Aorta (tissue), 5 donors: ENCODE results near the gene KCNK13. TPM values are rescaled to one million over a fixed set of nuclear protein-coding genes. Genes with fewer than 3 reads are reported as not detected.

Experiments
- ATAC-seq: fragments of 200-7000 bp; cut with Tn5 transposase; one replicate; pipeline ENCODE4 v1.9.1; 2022; ENCODE audit warnings: moderate library complexity; ENCODE audit not compliant: low FRiP score
- DNase-seq, 2 donors: peaks; one replicate each; pipeline ENCODE4 v3.0.0-alpha.2; 2020
- H3K27ac ChIP-seq, 2 donors: one replicate each; pipeline ENCODE4 v1.5.1; 2013; ENCODE audit warnings: low read length in 2 of 2, mild to moderate bottlenecking in 2 of 2, moderate library complexity in 2 of 2, control low read depth in 1 of 2, inconsistent platforms in 1 of 2, low read depth in 1 of 2
- H3K27me3 ChIP-seq, 2 donors: one replicate each; pipeline ENCODE4 v1.6.1; 2013; ENCODE audit warnings: control low read depth in 1 of 2, low read length in 1 of 2, mild to moderate bottlenecking in 1 of 2, moderate library complexity in 1 of 2; ENCODE audit not compliant: insufficient read depth in 2 of 2, control insufficient read depth in 1 of 2
- H3K36me3 ChIP-seq, 2 donors: one replicate each; pipeline ENCODE4 v1.6.1; 2013; ENCODE audit warnings: control low read depth in 1 of 2, low read length in 1 of 2, mild to moderate bottlenecking in 1 of 2; ENCODE audit not compliant: insufficient read depth in 2 of 2, control insufficient read depth in 1 of 2
- H3K4me1 ChIP-seq, 2 donors: one replicate each; pipeline ENCODE4 v1.6.1; 2013; ENCODE audit warnings: low read length in 2 of 2, control low read depth in 1 of 2, mild to moderate bottlenecking in 1 of 2, moderate library complexity in 1 of 2; ENCODE audit not compliant: insufficient read depth in 2 of 2, control insufficient read depth in 1 of 2
- H3K4me3 ChIP-seq, 2 donors: one replicate each; pipeline ENCODE4 v1.5.1; 2013; ENCODE audit warnings: low read length in 2 of 2, control low read depth in 1 of 2, mild to moderate bottlenecking in 1 of 2
- H3K9me3 ChIP-seq: one replicate; pipeline ENCODE4 v1.6.1; 2013; ENCODE audit warnings: mild to moderate bottlenecking, low read length; ENCODE audit not compliant: control insufficient read depth
- WGBS, 2 donors: extraction: QIAGEN DNeasy Blood & Tissue Kit; methylation state at CpG; one replicate each; pipeline ENCODE4 v1.1.7; 2013; 5-methylcytosine and 5-hydroxymethylcytosine counted together
- intact Hi-C, 2 donors: fragments of 100-400 bp; cut with DNase I; formaldehyde crosslinking; loops; one replicate each; pipeline versions ENCODE4 v1.14.2 to v1.15.0; 2022
- polyA plus RNA-seq, 2 donors: library from polyadenylated mRNA; stranded (reverse); fragments of 200-250 nt; gene quantifications; one replicate each; pipeline ENCODE4 v1.2.3, GENCODE V29; 2013
- total RNA-seq, 2 donors: library from RNA; stranded (reverse); fragmentation: NEBNext Ultra II Directional; extraction: Animal tissue kit (Norgen Biotek cat#: 25700); gene quantifications; one replicate each; pipeline ENCODE4 v1.2.1, GENCODE V29; 2021
- donor health status: healthy with polysubstance abuse.
- donor health status: Bipolar disorder and iron deficiency.
- donor health status: DM: no; HTN: no; CAD: no.
- donor health status: DM: no; HTN: no; CAD: no.
- donor health status: DM: yes; HTN: yes; CAD: no.

Gene KCNK13
- total and polyA plus RNA-seq, 4 donors, result 0.26 to 1.3 (median 0.48) TPM; not detected in 1

- no peaks in the 10 kb centered on the region for H3K4me1 ChIP-seq
- WGBS, 2 donors, result 68 to 70% methylated on average over 10 of the region's 10 CpGs
- DNase-seq, result no peak
- H3K27ac ChIP-seq, result no peak overlapping the region
- peaks cover 0 to 2% of the 10 kb centered on the region in 2 donors for H3K27me3 ChIP-seq
- H3K9me3 ChIP-seq, result no peaks in the 10 kb centered on the region
- no peaks in the 10 kb centered on the region for H3K36me3 ChIP-seq
- no peak overlapping the region for H3K4me3 ChIP-seq
- intact Hi-C loops, result no loop called here
- ATAC-seq, result no peak
These were observed 71.2 kb downstream of the KCNK13 start for GRCh38 chr14:90132821-90133570.

GRCh38 chr14:90136904-90137303 lies 75.1 kb downstream of the KCNK13 start:
- no peaks in the 10 kb centered on the region for H3K4me1 ChIP-seq
- intact Hi-C loops, result no loop called here
- 67 to 72% methylated on average over 4 of the region's 4 CpGs for WGBS, 2 donors
- DNase-seq (no peak), ATAC-seq (no peak)
- H3K36me3 ChIP-seq, result no peaks in the 10 kb centered on the region
- H3K4me3 ChIP-seq, result no peak overlapping the region
- H3K9me3 ChIP-seq, result no peaks in the 10 kb centered on the region
- H3K27ac ChIP-seq, result no peak overlapping the region
- H3K27me3 ChIP-seq, result peaks cover 0 to 2% of the 10 kb centered on the region in 2 donors

GRCh38 chr14:90137807-90138206 lies 76.0 kb downstream of the KCNK13 start:
- Histone ChIP-seq H3K27me3 (peaks cover 0 to under 1% of the 10 kb centered on the region in 2 donors), H3K9me3 (no peaks in the 10 kb centered on the region), H3K4me3 (no peak overlapping the region), H3K36me3 (no peaks in the 10 kb centered on the region), H3K27ac (no peak overlapping the region), H3K4me1 (no peaks in the 10 kb centered on the region)
- DNase-seq (no peak), ATAC-seq (no peak)
- WGBS, 2 donors, result 48 to 52% methylated on average over 4 of the region's 4 CpGs
- intact Hi-C loops, result no loop called here

GRCh38 chr14:90139199-90139598 lies 77.4 kb downstream of the KCNK13 start:
- no peak overlapping the region for H3K4me3 ChIP-seq
- intact Hi-C loops, result no loop called here
- no peaks in the 10 kb centered on the region for H3K27me3 ChIP-seq
- WGBS, 2 donors, result 86 to 87% methylated on average over 5 to 6 of the region's 6 CpGs
- H3K9me3 ChIP-seq, result no peaks in the 10 kb centered on the region
- DNase-seq, result no peak
- H3K4me1 ChIP-seq, result no peaks in the 10 kb centered on the region
- no peak overlapping the region for H3K27ac ChIP-seq
- H3K36me3 ChIP-seq, result no peaks in the 10 kb centered on the region
- no peak for ATAC-seq

DNA sequence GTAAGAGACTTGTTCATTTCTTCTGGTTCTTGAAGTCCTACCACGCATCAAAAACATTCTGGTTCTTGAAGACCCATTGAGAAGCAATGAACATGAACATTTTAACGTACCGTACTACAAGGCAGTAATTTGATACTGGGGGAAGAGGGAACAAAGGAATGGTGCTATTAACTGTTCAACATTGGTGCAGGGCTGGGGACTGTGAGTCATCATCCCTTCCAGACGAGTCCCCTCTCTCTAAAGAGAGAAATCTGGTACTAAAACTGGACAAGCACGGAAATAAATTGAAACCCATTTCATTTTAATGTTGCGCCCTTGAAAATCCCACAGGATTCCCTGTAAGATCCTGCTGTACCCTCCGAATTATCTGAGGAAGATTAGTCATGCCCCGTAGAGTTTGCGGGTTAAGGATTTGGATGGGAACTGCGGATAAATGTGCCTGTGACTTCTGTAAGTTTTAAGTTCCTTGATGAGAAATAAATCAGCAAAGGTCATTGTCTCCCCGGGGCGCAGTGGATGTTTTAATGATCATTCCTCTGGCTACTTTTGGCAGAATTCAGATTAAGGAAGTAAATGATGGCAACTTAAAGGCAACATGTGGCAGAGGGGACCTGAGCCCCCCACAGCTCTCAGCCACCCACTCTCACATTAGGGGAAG lies 78.6 kb downstream of the KCNK13 start:
- intact Hi-C loops, result no loop called here
- no peak for ATAC-seq
- WGBS, 2 donors, result 55 to 58% methylated on average over 12 of the region's 12 CpGs

DNA sequence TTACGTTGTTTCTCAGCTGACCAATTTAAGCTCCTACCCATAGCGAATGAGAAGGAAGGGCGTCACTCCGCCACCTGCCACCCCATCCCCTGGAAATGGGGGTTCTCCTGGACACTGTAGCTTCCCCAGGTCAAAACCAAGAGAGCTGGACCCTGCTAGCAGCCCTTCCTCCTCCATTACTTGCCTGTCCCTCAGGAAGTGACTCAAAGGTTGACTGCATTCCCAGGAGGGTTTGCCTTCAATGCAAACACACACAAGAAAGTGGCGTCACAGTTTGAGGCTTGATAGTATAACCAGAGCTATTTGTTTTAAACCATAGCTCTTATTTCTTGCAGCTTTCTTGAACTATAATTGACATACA lies 79.1 kb downstream of the KCNK13 start:
- Histone ChIP-seq H3K9me3 (peaks cover 1% of the 10 kb centered on the region), H3K27me3 (no peaks in the 10 kb centered on the region), H3K36me3 (no peaks in the 10 kb centered on the region), H3K4me3 (no peak overlapping the region), H3K27ac (no peak overlapping the region), H3K4me1 (no peaks in the 10 kb centered on the region)
- no peak for ATAC-seq
- intact Hi-C loops, result no loop called here
- WGBS, 2 donors, result 63 to 67% methylated on average over 5 of the region's 5 CpGs
- DNase-seq, result no peak

More for the DNA sequence above, 78.6 kb downstream of the KCNK13 start:
- Histone ChIP-seq H3K9me3 (no peaks in the 10 kb centered on the region), H3K36me3 (no peaks in the 10 kb centered on the region), H3K4me3 (no peak overlapping the region), H3K27ac (no peak overlapping the region), H3K27me3 (no peaks in the 10 kb centered on the region), H3K4me1 (no peaks in the 10 kb centered on the region)
- no peak for DNase-seq

DNA sequence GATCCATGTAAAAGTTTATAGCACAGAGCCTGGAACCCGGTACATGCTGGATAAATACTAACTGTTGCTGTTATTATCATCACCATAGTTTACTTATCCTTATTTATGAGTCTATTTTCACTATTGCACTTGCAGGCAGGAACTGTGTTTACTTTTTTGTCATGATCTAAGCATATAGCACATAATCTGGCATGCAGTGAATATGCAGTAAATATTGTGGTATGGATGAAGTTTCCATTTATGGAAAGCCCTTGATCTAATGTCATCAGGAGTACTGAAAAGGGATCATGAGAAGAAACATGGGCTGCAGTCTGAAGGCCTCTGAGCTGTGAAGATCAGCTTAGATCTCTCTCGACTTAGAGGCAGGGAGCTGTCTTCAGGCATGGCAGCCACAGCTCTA lies 91.6 kb downstream of the KCNK13 start:
- ATAC-seq (no peak), DNase-seq (no peak)
- peaks cover 0 to under 1% of the 10 kb centered on the region in 2 donors for H3K27me3 ChIP-seq
- no peaks in the 10 kb centered on the region for H3K4me1 ChIP-seq
- no peak overlapping the region for H3K4me3 ChIP-seq
- intact Hi-C loops, result no loop called here
- no peaks in the 10 kb centered on the region for H3K9me3 ChIP-seq
- H3K36me3 ChIP-seq, result no peaks in the 10 kb centered on the region
- no peak overlapping the region for H3K27ac ChIP-seq
- WGBS, 2 donors, result 65 to 74% methylated on average over 2 of the region's 2 CpGs

GRCh38 chr14:90154110-90154509 lies 92.3 kb downstream of the KCNK13 start:
- Histone ChIP-seq H3K36me3 (no peaks in the 10 kb centered on the region), H3K9me3 (no peaks in the 10 kb centered on the region), H3K27ac (no peak overlapping the region), H3K4me1 (no peaks in the 10 kb centered on the region), H3K4me3 (no peak overlapping the region), H3K27me3 (no peaks in the 10 kb centered on the region)
- ATAC-seq (no peak), DNase-seq (no peak)
- intact Hi-C loops, result no loop called here

GRCh38 chr14:90159146-90159545 lies 97.4 kb downstream of the KCNK13 start:
- ATAC-seq, result no peak
- H3K27ac ChIP-seq, result no peak overlapping the region
- WGBS, 2 donors, result 44 to 50% methylated on average over 3 of the region's 3 CpGs

More at GRCh38 chr14:90159146-90159545, 97.4 kb downstream of the KCNK13 start:
- Histone ChIP-seq H3K4me3 (no peak overlapping the region), H3K36me3 (no peaks in the 10 kb centered on the region), H3K4me1 (no peaks in the 10 kb centered on the region), H3K27me3 (no peaks in the 10 kb centered on the region), H3K9me3 (no peaks in the 10 kb centered on the region)
- DNase-seq, result no peak
- intact Hi-C loops, result no loop called here
